HL-60/S4 (cell line): ENCODE results near the gene ACACB.

Experiments
- in situ Hi-C: fragments of 300-500 bp; cut with MboI; formaldehyde crosslinking; loops from 2 replicates; pipeline ENCODE4 v1.14.3; 2022; ENCODE audit warnings: low sequenced_read_pairs

Gene ACACB

GRCh38 chr12:109115758-109116610, at the start of gene ACACB:
ACACB (plus strand) TSS chr12:109116587; CDS start chr12:109139406, 22,819 bp downstream.
- in situ Hi-C loops, result loop anchor here (25.0 kb wide), 1 partner anchor 271 kb away; no protein-coding TSS in a partner anchor

GRCh38 chr12:109069307-109070271, 46.8 kb upstream of the ACACB start:
- in situ Hi-C loops, result no loop called here

DNA sequence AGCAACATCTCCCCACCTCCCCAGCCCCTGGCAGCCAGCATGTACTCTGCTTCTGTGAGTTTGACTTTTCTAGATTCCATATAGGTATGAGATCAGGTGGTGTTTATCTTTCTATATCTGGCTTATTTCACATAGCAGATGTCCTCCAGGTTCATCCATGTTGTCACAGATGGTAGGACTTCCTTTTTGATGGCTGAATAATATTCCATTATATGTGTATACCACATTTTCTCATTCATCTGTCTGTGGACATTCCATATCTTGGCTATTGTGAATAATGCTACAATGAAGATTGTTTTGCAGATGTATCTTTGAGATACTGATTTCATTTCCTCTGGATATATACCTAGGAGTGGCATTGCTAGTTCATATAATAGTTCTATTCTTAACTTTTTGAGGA, 41.5 kb upstream of the ACACB start:
- in situ Hi-C loops, result loop anchor here (25.0 kb wide), 1 partner anchor 513 kb away; the partner anchor contains the start of genes ISCU and SART3

DNA sequence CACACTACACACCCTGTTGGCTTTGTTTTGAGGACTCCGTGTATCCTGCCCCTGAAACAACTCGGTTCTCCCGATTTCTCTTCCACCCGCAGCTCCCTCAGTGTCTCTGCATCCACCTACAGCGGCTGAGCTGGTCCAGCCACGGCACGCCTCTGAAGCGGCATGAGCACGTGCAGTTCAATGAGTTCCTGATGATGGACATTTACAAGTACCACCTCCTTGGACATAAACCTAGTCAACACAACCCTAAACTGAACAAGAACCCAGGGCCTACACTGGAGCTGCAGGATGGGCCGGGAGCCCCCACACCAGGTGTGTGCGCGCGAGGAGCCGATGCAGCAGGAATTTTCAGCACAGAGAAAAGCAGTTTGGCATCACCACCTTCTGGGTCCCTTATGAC, 33.6 kb upstream of the ACACB start:
- in situ Hi-C loops, result loop anchor here (25.0 kb wide), 1 partner anchor 520 kb away; the partner anchor contains the start of genes ISCU and SART3

DNA sequence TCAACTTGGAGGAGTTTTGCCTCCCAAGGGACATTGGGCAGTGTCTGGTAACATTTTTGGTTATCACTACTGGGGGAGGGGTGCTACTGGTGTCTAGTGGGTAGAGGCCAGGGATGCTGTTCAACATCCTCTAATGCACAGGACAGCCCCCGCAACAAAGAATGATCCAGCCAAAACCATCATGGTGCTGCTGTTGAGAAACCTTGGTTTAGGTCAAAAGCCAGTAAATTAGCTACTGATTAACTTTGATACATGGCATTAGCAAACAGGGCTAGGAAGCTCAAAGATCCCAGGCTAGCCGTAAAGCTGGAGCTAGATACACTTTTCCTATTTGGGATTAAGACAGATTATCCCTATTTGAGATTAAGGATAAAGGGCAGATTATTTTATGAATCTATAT, 32.0 kb upstream of the ACACB start:
- in situ Hi-C loops, result loop anchor here (25.0 kb wide), 1 partner anchor 522 kb away; the partner anchor contains the start of genes ISCU and SART3

GRCh38 chr12:109085590-109085989, 30.8 kb upstream of the ACACB start:
- in situ Hi-C loops, result loop anchor here (25.0 kb wide), 1 partner anchor 523 kb away; the partner anchor contains the start of genes ISCU and SART3

DNA sequence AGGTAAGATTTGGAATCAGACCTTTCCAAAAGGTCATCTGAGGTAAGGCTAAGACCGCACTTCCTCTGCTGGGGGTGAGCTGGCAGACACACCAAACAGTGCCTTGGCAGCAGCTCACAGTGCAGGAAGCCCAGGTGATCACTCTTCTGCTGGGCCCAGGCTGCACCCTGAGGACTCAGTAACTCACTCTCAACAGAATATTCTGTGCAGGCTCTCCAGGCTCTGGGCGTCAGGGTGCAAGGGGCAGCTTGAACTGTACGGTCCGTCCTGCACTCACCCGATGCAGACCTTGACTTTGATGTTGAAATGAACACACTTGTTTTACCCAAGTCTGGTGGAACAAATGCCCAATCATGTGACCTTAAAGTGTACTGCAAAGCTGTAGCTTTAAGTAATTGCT, 29.1 kb upstream of the ACACB start:
- in situ Hi-C loops, result loop anchor here (25.0 kb wide), 1 partner anchor 525 kb away; the partner anchor contains the start of genes ISCU and SART3

DNA sequence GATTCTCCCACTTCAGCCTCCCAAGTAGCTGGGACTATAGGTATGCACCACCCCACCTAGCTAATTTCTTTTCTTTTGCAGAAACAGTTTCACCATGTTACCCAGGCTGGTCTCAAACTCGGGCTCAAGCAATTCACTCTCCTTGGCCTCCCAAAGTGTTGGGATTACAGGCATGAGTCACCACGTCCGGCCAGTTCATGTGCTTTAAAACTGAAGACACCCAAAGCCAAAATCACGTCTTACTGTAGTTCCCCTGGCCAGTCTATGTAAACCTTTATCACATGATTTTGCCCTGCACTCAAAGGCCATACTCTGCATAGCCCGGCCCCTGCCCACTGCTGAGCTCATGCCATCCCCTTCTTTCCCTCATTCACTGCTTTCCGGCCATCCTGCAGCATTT, 27.6 kb upstream of the ACACB start:
- in situ Hi-C loops, result loop anchor here (25.0 kb wide), 1 partner anchor 527 kb away; the partner anchor contains the start of genes ISCU and SART3

GRCh38 chr12:109089683-109090082, 26.7 kb upstream of the ACACB start:
- in situ Hi-C loops, result loop anchor here (25.0 kb wide), 1 partner anchor 527 kb away; the partner anchor contains the start of genes ISCU and SART3

DNA sequence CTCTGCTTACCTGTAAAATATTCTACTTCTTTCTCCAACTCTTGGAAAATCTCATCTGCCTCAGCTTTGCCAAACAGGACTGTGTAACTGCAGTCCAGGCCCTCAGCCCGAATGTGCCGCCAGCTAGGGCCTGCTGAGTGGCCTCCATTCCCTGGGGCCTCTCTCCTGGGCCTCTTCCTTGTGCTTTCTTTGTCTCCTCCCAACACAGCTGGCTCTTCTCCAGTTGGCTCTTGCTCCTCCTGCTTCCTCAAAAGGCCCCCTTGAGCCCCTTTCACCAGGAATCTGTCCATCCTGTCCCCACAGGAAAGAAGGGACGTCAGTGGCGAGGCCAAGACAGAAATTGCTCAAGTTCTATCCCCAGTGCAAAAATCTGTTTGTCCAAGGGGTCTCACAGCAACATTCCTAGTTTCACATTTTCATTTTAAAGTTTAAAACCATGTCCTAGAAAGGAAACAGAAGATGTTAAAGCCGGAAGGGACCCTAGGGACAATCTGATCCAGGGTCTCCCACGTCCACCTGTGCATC, 23.8 kb upstream of the ACACB start:
- in situ Hi-C loops, result loop anchor here (25.0 kb wide), 1 partner anchor 530 kb away; the partner anchor contains the start of genes ISCU and SART3

- in situ Hi-C loops, result loop anchor here (25.0 kb wide), 1 partner anchor 531 kb away; the partner anchor contains the start of genes ISCU and SART3
Observed at GRCh38 chr12:109093022-109093918, 23.1 kb upstream of the ACACB start, which contains the start of gene ALKBH2. ALKBH2 (minus strand) TSS chr12:109093472; CDS start chr12:109092786, 686 bp downstream.

- in situ Hi-C loops, result loop anchor here (25.0 kb wide), 1 partner anchor 535 kb away; the partner anchor contains the start of genes ISCU and SART3
Observed at GRCh38 chr12:109097140-109097434, 19.3 kb upstream of the ACACB start.

- in situ Hi-C loops, result loop anchor here (25.0 kb wide), 1 partner anchor 535 kb away; the partner anchor contains the start of genes ISCU and SART3
Observed at GRCh38 chr12:109097435-109098182, 18.8 kb upstream of the ACACB start, which contains the start of gene UNG. UNG (plus strand) TSS chr12:109097597; CDS start chr12:109097680, 83 bp downstream.

DNA sequence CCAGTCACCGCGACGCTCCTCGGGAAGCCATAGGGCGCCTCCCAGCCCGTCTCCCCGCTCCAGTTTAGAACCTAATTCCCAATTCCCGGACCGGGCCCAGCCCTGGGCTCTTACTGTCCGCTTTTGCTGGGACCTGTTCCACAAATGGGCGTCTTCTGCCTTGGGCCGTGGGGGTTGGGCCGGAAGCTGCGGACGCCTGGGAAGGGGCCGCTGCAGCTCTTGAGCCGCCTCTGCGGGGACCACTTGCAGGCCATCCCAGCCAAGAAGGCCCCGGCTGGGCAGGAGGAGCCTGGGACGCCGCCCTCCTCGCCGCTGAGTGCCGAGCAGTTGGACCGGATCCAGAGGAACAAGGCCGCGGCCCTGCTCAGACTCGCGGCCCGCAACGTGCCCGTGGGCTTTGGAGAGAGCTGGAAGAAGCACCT, 18.2 kb upstream of the ACACB start:
- in situ Hi-C loops, result loop anchor here (25.0 kb wide), 1 partner anchor 536 kb away; the partner anchor contains the start of genes ISCU and SART3

DNA sequence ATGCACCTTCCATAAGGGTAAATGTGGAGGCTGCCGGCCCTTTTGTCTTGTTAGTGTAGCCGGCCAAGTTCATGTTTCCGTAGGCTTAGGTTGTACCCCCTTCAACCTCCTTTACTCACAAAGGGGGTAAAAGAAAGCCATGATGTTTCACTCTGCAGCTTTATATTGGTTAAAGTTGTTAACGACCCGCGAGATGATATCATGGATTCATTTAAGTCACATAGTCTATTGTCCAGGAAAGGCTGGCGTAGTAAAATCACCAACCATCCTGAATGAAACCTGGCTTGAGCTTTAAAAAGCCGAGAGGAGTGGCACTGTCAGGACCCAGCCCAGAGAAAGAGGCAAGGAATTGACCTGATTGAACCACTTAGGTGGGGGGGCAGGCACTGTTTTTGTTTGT, 17.7 kb upstream of the ACACB start:
- in situ Hi-C loops, result loop anchor here (25.0 kb wide), 1 partner anchor 536 kb away; the partner anchor contains the start of genes ISCU and SART3

DNA sequence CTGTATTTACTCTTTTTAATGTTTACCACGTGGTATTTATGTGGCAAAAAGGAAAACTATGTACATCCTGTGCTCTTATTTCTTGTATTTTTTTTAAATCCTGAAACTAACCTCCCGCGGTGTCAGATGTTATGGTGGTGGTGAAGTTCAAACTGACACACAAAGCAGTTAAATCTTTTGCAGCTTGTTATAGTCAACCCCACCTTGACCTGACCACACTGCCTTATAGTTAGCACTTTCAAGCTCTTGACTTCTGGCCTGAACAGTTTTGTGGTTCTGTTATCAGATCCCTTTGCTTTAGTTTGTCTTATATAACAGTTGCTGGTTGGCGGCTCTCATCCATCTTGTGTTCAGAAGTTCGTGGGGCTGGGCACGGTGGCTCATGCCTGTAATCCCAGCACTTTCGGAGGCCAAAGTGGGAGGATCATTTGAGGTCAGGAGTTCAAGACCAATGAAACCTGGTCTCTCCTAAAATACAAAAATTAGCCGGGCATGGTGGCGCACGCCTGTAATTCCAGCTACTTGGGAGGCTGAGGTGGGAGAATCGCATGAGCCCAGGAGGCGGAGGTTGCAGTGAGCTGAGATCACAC, 16.9 kb upstream of the ACACB start:
- in situ Hi-C loops, result loop anchor here (25.0 kb wide), 2 partner anchors 288 to 537 kb away; partner anchors contain the start of genes ISCU and SART3

- in situ Hi-C loops, result loop anchor here (25.0 kb wide), 1 partner anchor 287 kb away; no protein-coding TSS in a partner anchor
Observed at GRCh38 chr12:109100741-109101140, 15.6 kb upstream of the ACACB start.
